Progenitor cell of endocrine pancreas (in vitro differentiated cells): ENCODE measurements around the gene VIPR2. TPM values are rescaled to one million over a fixed set of nuclear protein-coding genes. Genes with fewer than 3 reads are reported as not detected.

Source experiments
- DNase-seq: peaks from one replicate; pipeline ENCODE4 v3.0.0; 2021; ENCODE audit warnings: low spot score; ENCODE audit not compliant: unreplicated experiment
- H3K27ac Mint-ChIP-seq: 2 replicates; pipeline ENCODE4 v1.8.0; 2021; ENCODE audit warnings: mild to moderate bottlenecking, moderate library complexity, mixed read lengths
- H3K27me3 Mint-ChIP-seq: 2 replicates; pipeline ENCODE4 v1.8.0; 2021; ENCODE audit warnings: mixed read lengths
- H3K36me3 Mint-ChIP-seq: 2 replicates; pipeline ENCODE4 v1.8.0; 2022; ENCODE audit warnings: mixed read lengths; ENCODE audit not compliant: insufficient read depth
- H3K4me1 Mint-ChIP-seq: 2 replicates; pipeline ENCODE4 v1.8.0; 2021; ENCODE audit warnings: low read depth, mixed read lengths
- H3K4me3 Mint-ChIP-seq: 2 replicates; pipeline ENCODE4 v1.8.0; 2021; ENCODE audit warnings: low read depth, mild to moderate bottlenecking, moderate library complexity, mixed read lengths
- H3K9me3 Mint-ChIP-seq: 2 replicates; pipeline ENCODE4 v1.8.0; 2021; ENCODE audit warnings: low read depth, mixed read lengths
- CTCF ChIP-seq: fragments of 200-600 bp; sonication (generic); IDR thresholded peaks from one replicate; pipeline ENCODE4 v1.5.0; 2021; ENCODE audit warnings: antibody characterized with exemption, mild to moderate bottlenecking; ENCODE audit not compliant: unreplicated experiment
- total RNA-seq: library from RNA; stranded (reverse); gene quantifications from 2 replicates; pipeline ENCODE4 v1.2.1, GENCODE V29; 2021

VIPR2 gene
- total RNA-seq, 1 donor from 2014 or later = 0.36 TPM

- H3K36me3 Mint-ChIP-seq = no peaks in the 10 kb centered on the region
- no peaks in the 10 kb centered on the region for H3K9me3 Mint-ChIP-seq
- DNase-seq = no peak
- no peak overlapping the region for H3K4me3 Mint-ChIP-seq
- peaks cover 73% of the 10 kb centered on the region for H3K27me3 Mint-ChIP-seq
- H3K4me1 Mint-ChIP-seq = peaks cover 7% of the 10 kb centered on the region
- peak; percentile 9 for TF ChIP-seq CTCF
- H3K27ac Mint-ChIP-seq = no peak overlapping the region
Measured at GRCh38 chr7:159141660-159142059, 3.0 kb downstream of the VIPR2 start.

DNA sequence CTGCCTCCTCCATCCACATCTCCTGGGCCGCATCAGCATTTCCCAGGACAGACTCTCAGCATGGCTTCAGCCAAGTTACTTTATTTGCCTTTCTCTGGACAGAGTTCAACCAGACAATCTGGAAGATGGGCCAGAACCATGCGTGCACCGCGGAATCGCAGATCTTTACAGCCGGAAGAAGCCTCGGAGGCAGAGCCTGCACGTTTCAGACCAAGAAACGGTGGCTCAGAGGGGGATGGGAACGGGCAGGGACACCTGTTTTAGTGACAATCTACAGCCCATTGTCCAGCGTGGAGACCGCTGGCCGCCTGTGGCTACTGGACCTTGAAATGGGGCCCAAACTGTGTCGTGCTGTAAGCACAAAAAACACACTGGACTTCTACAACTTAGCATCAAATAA lies 3.5 kb downstream of the VIPR2 start:
- H3K4me1 Mint-ChIP-seq = peaks cover 7% of the 10 kb centered on the region
- TF ChIP-seq CTCF = no peak
- no peak for DNase-seq
- no peaks in the 10 kb centered on the region for H3K36me3 Mint-ChIP-seq
- no peak overlapping the region for H3K27ac Mint-ChIP-seq
- no peaks in the 10 kb centered on the region for H3K9me3 Mint-ChIP-seq
- H3K4me3 Mint-ChIP-seq = no peak overlapping the region
- H3K27me3 Mint-ChIP-seq = peaks cover 78% of the 10 kb centered on the region

GRCh38 chr7:159140170-159140910 lies 4.3 kb downstream of the VIPR2 start:
- no peak overlapping the region for H3K4me3 Mint-ChIP-seq
- peaks cover 81% of the 10 kb centered on the region for H3K27me3 Mint-ChIP-seq
- no peak overlapping the region for H3K27ac Mint-ChIP-seq
- H3K4me1 Mint-ChIP-seq = peaks cover 7% of the 10 kb centered on the region
- no peak for TF ChIP-seq CTCF
- DNase-seq = no peak
- H3K9me3 Mint-ChIP-seq = no peaks in the 10 kb centered on the region
- H3K36me3 Mint-ChIP-seq = no peaks in the 10 kb centered on the region

DNA sequence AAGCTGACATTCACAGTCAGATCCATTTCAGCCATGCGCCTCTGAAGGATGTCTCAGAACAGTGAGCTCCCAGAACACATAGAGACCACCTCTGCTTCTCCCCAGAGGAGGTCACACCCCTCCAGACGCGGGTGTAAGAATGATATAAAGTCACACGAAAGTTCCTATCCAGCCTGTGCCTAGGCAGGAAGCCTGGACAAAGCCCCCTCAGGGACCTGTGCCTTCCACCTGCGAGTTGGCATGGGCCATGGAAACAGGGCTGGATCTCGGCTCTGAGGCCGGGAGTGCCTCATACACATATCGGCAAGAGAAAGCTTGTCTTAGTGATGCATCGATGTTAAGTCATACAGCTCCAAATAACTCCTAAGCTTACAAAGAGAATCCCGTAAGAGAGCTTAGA lies 5.0 kb downstream of the VIPR2 start:
- TF ChIP-seq CTCF = no peak
- Mint-ChIP-seq H3K4me1 (peaks cover 6% of the 10 kb centered on the region), H3K36me3 (no peaks in the 10 kb centered on the region), H3K4me3 (no peak overlapping the region), H3K27me3 (peaks cover 78% of the 10 kb centered on the region), H3K9me3 (no peaks in the 10 kb centered on the region), H3K27ac (no peak overlapping the region)
- DNase-seq = no peak

DNA sequence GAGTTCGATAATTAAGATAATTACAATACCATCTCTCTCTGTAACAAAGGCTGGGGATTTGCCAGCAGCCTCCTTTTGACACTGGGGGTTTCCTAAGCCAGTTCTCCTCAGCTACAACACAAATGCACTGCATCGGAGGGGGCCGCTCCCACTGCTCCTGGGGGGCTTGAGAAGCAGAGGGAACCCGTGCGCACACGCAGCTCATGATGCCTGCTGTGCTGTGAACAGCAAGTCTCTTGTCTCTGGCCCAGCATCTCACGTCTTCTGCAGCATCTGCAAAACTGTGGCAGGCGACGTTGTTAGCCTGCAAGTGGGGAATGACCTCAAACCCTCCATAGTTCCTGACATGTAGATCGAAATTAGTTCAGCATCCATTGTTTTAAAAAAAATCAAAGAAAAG lies 5.5 kb downstream of the VIPR2 start:
- TF ChIP-seq CTCF = no peak
- peaks cover 77% of the 10 kb centered on the region for H3K27me3 Mint-ChIP-seq
- DNase-seq = no peak
- no peak overlapping the region for H3K27ac Mint-ChIP-seq
- H3K9me3 Mint-ChIP-seq = no peaks in the 10 kb centered on the region
- no peaks in the 10 kb centered on the region for H3K36me3 Mint-ChIP-seq
- peaks cover 6% of the 10 kb centered on the region for H3K4me1 Mint-ChIP-seq
- no peak overlapping the region for H3K4me3 Mint-ChIP-seq
